Stimulated activated CD4-positive, alpha-beta T cell treated with anti-CD3 and anti-CD28 coated beads, Interleukin-15, amount 100 ng/mL, for 48 hours (primary cell): ENCODE data around the gene SNTN.
"Not testable (repeated sequence)": the region's sequence is repeated elsewhere in the genome, so short reads cannot be mapped to it uniquely, and the experiment has no call there.

ENCODE experiments used
- DNase-seq, 2 donors: peaks; one replicate each; pipeline ENCODE4 v3.0.0-alpha.2; 2020; ENCODE audit warnings: low read depth in 2 of 2

The SNTN gene

DNA sequence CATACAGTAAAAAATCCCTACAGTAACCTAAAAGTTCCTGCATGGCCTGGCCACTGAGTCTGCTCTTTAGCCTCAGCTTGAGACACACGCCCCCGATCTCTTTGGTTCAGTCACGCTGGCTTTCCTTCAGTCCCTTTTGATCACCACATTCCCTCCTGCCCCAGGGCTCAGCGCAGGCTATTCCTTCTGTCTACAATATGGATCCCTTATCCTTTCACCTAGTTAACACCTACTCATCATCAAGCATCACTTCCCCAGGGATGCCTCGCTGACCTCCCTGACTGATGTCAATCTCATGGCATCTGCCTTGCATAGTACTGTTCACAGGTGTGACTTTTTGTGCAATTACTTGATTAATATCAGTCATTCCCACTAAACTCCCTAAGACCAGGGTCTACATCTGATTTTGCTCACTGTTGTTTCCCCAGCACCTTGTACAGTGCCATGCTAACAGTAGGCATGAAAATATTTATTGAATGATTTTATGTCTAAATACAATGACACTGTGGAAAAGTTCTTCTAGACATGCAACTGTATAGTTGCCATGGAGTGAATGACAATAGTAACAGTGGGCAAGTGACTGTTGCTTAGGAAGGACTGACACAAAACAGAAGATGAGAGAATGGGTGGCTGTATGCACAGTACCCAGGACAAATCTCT lies at the start of gene SNTN:
SNTN (plus strand) TSS at position 610 of the 660 bp plus-strand sequence; CDS start at position 623, 13 bp downstream.
- no peak for DNase-seq

DNA sequence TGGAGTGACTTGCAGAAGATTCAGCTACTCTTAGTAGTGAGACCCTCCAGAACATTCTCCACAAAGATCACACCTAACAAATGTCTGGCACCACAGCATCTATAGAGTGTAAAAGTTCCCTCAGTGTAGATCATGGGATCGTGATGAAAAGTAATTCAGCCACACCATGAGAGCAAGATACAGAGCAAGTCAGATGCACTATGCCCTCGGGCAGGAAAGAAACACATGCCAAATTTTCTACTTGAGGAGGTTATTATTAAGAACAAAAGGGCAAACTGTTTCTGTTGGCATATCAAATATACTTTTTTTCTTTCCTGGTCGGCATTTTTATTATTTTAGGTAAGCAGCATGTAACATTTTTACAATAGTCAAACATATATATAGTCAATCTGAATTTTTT lies 44.8 kb upstream of the SNTN start:
- DNase-seq = no peak

DNA sequence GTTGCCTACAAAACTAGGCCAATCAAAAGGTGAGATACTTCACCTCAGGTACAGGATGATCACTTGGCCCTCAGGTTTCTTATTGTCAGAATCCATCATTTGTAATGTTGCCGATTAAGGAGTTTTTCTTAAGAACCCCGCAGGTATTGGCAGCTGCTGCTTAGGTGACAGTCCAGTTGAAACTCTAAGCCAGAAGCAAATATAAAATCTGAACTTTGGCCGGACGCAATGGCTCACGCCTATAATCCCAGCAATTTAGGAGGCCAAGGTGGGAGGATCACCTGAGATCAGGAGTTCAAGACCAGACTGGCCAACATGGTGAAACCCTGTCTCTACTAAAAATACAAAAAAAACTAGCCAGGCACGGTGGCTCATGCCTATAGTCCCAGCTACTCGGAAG lies 43.1 kb upstream of the SNTN start:
- DNase-seq = no peak

DNA sequence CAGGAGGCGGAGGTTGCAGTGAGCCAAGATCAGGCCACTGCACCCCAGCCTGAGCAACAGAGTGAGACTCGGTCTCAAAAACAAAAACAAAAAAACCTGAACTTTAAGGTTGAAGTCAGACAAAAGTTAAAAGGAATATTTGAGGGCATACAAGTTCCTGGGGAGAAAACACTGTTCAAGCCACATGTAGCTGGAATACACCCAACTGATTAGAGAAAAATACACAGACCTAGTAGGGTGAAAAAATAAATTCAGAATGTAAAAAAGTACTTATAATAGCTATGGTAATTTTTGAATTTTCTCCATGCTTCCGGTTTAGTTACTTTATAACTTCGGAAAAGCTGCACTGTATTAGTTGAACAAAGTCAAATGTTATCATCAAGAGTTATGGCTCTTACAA lies 42.6 kb upstream of the SNTN start:
- no peak for DNase-seq

DNA sequence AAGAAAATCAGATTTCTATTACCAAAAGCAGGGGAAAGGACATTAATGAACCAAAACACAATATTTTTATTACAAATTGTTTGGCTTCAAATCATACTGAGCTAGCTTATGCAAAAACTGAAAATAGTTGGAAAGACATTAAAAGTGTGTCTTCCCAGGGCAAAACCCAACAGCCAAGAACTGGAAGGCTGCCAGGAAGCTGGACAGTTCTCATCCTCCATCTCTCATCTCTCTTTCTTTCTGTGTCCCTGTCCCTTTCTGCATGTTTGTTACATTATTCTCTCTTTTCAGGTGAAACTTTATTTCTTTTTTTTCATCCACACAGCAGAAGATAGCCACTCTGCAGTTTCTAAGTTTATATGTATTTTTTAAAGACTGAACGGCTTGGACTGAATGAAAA lies 41.1 kb upstream of the SNTN start:
- DNase-seq = no peak

DNA sequence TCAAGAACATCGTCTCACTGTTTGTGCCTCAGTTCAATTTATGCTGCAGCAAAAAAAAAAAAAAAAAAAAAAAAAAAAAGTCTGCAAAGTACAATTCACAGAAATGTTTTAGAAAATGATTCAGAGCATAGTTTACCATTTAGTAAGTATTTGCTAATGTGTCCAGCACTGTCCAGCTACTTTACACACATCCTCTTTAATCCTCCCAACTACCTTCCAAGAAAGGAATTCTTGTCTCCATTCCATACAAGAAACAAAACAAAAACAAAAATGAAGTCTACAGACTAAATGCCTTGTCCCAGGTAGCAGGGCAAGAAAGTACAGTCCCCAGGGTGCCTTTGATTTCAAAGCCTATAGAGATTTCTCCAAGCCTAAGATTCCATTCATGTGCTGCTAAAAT lies 38.9 kb upstream of the SNTN start:
- DNase-seq = no peak

DNA sequence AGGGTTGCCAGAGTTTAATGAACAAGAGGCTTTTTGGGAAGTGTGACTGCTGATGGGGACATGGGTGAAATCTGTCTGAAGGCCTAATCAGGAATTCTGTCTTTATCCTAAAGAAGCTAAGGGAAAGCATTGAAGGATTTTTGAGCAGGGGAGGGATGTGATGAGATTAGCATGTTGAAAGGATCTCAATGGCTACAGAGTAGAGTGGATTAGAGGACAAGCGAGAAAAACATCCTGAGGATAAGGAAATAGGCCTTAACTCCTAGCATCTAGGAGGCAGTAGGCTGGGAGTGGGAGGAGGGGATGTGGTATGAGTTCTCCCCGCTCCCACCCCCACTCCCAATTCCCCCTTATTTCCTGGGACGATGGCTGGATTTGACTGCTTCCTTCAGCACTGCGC lies 35.1 kb upstream of the SNTN start:
- DNase-seq = no peak

DNA sequence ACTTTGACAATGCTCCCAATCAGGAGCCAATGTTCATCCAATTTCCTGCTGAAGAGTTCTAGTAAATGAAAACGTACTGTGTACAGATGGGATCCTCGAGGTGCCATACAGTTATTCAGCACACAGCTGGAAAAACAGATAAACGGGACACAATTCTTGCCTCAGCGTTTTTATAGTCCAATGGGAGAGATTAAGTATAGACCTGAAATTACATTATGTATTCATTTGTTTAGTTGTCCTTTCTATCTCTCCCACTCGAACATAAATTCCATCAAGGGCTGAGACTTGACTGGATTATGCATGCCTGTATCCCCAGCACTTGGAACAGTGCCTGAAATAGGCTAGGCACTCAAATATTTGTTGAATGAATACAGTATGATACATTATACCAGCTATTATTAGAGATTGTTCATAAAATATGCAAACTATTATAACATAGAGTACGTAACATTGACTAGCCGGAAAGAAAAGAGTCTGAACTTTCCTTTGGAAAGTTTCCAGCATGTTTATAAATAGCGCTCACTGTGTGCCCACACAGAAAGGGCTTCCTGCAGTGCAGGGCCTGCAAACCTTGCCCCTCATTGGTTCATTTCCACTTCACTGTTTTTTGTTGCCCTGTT lies 27.4 kb upstream of the SNTN start:
- no peak for DNase-seq

DNA sequence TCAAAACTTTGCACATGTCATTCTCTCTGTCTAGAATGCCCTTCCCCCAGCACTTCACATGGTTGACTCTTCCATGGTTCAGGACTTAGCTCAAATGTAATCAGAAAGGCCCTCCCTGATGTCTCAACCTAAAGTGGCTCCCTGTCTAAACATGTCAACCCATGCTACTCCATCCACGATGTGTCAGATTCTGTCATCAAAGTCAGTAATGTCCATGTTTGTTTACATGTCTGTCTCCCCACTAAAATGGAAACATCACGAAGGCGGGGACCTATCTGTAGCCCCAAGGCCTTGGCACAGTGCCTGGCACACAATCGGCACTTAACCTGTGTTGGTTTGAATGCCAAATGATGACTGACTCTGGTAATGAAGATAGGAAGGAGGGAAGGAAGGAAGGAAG lies 20.8 kb upstream of the SNTN start:
- DNase-seq = no peak

DNA sequence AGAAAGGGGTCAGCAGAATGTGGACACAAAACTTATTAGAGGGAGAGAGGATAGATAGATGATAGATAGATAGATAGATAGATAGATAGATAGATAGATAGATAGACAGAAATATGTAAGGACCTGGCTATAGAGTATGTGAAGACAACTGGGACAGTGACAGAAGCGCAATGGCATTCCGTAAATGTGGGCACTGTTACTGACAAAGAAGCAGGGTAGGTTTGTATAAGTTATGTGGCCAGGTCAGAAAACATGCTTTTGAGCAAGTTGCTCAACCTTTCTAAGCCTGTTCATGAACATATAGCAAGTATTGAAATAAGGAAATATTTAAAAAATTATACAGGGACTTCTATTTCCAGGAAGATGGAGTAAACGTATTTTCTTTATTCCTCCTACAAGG lies 17.3 kb upstream of the SNTN start:
- DNase-seq = no peak

DNA sequence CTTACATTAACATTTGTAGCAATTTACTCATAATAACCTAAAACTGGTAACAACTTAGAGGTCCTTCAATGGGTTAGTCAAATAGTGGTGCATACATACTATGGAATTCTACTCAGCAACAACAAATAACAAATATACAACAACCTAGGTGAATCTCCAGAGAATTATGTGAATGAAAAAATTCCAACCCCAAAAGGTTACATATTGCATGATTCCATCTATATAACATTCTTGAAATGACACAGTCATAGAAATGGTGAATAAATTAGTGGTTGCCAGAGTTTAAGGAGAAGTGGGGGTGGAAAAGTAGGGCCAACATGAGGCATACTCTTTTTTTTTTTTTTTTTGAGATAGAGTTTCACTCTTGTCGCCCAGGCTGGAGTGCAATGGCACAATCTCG lies 12.7 kb upstream of the SNTN start:
- no peak for DNase-seq

DNA sequence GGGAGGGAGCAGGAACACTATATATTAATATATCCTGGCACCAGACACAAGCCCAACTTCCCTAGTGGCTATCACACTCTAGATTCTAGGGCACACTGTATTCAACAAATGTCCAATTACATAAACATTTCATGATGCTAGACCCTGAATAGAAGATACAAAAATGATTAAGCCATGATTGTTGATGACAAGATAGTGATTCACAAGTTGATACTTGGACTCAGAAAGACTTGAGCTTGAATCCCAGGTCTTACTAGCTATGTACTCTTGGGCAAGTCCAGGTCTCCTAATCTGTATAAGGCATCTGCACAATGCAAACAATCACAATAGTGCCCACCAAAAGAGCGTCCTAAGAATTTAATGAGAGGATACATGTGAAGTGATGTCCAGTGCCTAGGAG lies 10.0 kb upstream of the SNTN start:
- no peak for DNase-seq

DNA sequence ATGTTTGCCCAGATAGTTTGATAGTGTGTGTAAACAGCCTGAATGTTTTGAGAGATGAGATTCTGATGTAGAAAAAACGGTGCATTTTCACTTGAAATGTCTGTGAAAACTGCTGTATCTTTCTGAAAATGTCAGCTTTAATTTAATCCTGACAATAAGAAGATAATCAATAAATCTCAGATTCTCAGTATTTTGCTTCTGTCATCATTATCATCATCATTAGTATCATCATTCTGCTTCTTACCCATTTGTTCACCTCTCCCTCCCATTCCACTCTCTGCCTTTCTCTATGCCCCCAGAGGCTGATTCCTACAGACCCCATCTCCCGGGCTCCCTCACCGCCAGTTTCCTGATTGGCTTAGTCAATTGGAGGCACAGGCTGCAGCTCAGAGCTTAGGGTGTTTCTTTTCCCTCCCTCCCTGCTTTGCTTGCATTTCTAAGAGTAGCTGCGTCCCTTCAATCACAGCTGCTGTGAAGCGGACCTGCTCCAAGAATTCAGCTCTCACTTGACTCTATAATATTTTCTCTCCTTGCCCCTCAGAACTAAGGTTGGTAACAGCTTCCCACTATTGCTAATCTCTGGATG lies 8.2 kb upstream of the SNTN start:
- DNase-seq = no peak

DNA sequence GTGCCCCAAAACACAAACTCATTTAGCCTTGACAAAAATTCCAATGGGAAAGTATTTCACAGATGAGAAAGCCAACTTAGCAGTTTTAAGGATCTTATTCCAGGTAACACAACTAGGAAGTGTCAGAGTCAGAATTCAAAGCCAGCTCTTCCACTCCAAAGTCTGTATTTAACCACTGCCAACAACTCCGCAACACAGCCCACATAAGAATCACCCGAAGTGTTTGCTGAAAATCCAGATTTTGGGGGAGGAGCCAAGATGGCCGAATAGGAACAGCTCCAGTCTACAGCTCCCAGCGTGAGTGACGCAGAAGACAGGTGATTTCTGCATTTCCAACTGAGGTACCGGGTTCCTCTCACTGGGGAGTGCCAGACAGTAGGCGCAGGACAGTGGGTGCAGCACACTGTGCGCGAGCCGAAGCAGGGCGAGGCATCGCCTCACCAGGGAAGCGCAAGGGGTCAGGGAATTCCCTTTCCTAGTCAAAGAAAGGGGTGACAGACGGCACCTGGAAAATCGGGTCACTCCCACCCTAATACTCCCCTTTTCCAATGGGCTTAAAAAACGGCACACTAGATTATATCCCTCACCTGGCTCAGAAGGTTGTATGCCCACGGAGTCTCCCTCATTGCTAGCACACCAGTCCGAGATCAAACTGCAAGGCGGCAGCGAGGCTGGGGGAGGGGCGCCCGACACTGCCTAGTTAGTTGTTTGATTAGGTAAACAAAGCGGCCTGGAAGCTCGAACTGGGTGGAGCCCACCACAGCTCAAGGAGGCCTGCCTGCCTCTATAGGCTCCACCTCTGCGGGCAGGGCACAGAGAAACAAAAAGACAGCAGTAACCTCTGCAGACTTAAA lies 7.3 kb upstream of the SNTN start:
- not testable (repeated sequence) for DNase-seq

DNA sequence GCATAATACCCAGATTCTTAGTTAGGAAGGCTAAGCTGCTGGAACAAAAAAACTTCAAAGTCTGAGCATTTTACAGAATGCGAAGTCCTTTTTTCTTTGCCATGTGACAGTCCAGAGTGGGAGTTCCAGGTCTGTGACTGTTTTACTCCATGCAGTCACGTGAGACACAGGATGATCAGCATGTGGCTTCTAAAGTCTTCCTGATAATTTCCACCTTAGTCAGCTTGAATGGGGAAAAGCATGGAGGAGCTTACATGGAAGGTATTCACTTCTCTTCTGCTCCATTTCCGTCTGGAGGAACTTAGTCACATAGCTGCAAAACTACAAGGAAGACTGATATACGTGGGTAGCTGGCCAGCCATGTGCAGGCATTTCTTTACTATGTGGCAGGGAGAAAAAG lies 1.7 kb downstream of the SNTN start:
- DNase-seq = no peak

DNA sequence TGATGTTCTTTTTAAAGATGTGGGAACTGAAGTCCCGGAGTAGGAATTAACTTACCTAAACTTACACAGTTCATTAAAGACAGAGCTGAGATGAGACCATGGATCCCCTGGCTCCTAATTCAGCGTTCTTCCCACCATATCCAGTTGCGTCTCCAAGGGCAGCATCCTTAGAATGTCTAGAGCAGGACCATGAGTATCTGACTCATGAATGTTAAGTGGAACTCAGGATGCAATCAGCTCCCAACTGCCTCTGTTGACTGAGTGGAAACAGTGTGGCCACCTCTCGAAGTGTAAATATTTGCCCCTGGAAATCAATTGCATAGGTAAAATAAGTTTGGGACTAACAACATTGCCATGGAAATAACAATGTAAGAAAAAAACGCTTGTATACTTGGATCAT lies 2.5 kb downstream of the SNTN start:
- DNase-seq = no peak

DNA sequence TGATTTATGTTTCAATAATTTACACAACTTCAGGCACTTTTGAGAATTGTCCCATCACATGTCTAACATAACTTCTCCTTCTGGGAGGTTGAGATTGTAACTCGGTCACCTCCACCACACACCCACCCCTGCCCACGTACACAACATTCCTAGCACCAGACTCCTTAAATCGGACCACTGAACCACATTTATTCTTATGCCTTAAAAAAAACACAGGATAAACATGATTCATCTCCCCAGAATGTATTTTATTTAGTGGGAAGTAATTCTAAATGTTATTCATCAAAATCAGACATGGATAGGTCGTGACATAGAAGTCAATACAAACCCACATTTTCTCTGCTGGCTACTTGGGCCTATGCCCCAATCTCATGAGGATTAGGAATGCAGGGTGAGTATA lies 3.0 kb downstream of the SNTN start:
- no peak for DNase-seq

DNA sequence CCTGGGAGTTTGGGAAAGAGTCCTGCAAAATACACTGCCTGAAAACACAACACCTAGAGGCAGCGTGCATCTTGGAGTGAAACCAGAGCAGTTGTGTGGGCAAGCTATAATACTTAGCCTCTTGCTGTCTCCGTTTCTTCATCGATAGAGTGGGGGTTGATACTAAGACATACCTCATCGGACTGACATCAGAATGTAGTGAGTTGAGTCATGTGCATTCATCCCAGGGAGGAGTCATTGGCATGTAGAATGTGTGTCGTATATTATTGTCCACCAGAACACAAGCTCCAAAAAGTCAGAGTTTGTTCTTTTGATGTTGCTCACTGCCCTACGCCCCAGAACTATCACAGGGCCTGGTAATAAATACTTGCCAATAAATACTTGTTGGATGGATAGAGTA lies 4.3 kb downstream of the SNTN start:
- no peak for DNase-seq

DNA sequence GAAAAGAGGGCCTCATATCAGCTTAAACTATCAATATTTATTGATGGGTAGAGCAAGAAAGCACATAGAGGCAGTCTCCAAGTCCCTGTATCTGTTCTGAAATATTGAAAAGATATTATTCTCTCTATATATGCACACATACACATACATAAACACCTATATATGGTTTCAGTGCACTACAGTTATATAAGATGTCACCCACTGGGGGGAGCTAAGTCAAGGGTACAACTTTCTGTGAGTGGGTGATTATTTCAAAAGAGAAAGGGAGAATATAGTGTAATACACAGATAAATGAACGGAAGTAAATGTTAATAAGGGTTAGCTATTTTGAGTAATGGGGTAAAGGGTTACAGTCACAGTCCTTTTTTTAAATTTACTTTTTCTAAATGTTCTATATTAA lies 8.8 kb downstream of the SNTN start:
- no peak for DNase-seq

DNA sequence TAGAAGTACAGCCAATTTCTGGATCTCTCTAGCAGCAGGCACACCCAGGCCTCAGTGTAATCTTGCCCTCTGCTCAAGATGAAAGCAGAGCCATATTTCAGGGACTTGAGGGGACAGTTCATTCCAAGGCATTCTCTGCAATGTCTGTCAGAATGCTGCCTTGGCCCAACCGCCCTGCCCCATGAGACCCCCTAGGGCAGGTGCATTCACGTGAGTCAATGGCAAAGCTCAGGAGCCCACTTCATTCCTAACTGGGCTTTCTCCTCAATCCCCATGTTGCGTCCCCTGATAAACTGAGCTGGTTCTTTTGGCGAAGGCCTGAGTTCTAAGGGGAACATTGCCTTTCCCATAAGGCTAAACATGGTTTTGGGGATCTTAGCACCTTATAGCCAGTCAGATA lies 9.5 kb downstream of the SNTN start:
- DNase-seq = no peak

DNA sequence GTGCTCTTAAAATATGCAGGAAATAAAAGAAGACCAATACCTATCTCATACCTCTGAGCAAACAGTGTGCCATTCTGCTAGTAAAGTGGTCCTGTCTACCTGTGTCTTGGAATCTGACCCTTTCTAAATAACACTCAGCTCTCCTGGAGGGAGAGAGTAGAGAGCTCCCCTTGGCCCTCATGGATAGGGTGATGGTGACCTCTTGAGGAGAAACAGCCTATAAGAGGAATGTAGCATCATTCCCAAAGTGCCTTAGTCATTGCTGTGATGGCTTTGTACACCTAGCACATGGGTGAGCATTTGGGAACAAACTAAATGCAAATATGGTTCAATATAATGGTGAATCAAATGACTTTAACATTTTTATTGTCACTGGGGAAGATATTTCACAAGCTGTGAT lies 10.0 kb downstream of the SNTN start:
- DNase-seq = no peak

DNA sequence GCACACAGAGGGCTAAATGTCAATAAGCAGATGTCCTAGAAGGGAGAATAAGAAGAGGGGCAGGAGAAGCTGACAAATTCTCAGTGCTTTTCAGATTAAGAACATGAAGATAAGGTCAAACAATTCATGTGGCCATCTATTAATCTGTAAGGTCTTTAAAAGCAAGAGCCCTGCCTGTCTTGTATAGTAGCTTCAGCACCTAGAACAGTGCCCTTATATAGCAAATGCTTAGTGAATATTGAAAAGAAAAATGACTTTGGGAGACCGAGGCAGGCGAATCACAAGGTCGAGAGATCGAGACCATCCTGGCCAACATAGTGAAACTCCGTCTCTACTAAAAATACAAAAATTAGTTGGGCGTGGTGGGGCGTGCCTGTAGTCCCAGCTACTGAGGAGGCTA lies 18.1 kb downstream of the SNTN start:
- DNase-seq = no peak

DNA sequence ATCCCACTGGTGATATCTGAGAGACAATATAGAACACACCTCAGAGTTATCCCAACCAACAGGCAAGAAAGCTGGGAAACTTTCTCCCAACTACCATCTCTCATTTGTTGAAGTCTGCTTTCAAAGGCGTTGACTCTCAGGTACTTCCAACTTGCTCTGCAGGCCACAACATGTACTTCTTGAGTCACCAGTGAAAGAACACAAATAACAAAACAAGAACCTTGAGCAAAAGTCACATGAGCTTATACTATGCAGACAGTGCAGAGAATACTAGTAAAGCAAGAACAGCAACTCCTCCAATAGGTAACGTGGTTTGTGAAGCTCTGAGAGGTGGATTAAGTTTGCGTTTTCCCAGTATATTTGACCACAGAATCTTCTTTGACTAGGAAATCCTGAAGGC lies 20.6 kb downstream of the SNTN start:
- no peak for DNase-seq
